HUDEP-2 (cell line): ENCODE measurements around the gene ADGRD2.

Experiments used
- DNase-seq, 76 experiments: peaks; one replicate each; lab custom pipeline; 2025; ENCODE audit not compliant: unreplicated experiment in 76 of 76; lab: John Stamatoyannopoulos, UW

ADGRD2 gene

DNA sequence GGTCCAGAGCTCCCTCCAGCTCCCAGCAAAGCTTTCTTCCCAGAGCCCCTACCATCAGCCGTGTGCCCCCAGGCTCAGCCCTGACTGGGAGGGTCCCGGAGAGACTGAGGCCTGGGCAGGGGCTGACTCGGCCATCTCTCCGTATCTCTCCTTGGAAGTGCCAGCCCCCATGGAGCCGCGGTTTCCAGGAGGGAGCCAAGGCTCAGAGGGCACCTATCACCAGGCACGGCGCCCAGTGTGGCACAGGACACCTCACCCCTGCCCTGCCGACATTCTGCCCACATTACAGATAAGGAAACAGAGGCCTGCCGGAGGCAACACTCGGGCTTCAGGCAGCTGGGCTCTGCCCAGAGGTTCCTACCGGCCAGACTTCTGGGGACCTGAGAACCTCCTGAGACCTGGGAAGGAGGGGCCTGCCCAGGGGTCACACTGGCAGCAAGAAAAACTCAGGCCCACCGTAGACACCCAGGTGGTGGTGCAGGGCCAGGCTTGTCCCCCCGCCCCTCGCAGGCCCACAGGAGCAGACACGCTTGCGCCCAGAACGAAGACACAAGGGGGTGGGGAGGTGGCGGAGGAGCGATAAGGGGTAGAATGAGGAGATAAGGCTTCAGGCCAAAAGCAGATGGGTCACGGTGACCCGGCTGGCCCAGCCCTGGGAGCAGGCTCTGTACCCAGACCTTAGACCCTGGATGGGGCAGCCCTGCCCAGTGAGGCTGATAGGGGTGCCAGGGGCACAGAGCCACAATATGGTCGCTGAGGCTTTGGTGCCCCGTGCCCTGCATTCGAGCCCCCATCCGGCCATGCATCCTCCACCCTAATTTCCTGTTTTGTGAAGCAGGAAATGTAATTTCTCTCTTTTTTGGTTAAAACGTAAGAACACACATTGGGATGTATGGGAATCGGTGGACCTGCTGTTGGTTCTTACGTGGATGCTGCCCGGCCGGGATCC, 45.1 kb downstream of the ADGRD2 start:
- peak in 71 of 76 experiments; percentile 8 to 90 (median 67) for DNase-seq

DNA sequence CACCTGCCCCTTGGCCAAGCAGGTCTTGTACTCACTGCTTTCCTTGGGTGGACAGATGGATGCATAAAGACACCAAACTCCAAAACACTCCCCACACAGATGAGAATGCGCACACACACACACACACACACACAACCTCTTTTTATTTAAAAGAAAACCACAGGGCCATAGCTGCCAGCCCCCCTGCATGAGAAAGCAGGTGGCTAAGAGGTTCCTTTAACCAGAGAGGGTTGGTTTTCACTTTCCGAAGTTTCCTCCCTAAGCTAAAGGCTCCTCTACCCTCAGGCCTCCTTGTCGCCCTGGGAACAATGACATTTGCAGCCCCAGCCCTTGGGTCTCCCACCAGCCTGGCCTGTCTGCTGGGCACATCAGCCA, 45.8 kb downstream of the ADGRD2 start:
- DNase-seq, result peak in 2 of 76 experiments; percentile 13 to 24

DNA sequence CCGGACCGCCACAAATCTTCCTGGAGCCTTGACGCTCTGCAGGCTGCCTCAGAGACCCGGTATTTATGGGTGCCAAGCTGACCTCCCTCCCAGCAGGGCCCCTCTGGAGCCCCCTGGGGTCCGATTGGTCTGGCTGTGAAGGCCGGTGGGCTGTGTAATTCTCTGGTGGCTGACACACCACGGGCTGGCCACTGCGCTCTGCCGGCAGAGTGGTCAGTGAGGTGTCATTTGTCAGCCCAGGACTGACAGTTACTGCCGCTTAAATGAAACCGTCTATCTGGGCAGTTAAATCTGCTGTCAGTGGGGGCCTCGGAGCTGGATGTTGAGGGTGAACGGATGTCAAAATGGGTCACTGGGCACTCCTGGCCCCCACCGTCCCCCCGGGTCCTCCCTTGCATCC, 46.2 kb downstream of the ADGRD2 start:
- DNase-seq, result no peak

DNA sequence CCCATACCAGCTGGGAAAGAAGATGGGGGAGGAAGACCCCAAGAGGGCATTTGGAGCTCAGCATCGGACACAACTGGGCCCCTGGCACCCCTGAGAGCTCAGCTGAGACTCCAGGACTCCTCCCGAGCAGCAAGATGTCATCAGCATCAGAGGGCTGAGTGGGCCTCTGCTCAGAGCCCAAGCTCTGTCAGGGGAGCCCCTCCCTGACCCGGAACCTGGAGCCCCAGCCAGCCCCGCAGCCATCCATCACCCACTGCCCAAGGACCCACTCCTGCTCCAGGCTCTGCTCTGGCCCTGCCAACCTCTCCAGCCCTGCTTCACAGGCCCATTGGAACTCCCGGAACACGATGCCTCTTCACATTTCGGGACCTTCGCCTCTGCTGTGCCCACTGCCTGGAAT, 47.2 kb downstream of the ADGRD2 start:
- no peak for DNase-seq

DNA sequence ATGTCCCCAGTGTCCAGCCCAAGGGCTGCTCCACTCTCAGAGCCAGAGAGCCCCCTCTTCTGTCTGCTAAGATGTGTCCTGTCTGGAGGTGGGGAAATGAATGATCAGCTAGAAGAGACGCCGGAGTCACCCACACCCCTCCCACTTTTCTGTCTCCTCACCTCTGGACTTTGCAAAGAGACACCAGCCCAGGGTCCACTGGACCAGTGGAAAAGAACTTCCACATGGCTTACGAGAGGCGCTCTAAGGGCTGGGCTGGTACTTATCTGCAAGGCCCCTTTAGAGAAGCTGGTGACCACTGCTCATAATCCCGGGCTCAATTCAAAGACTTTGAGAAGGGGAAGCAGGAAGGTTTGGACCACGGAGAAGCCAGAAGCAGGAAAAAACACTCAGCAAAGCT, 47.8 kb downstream of the ADGRD2 start:
- no peak for DNase-seq

GRCh38 chr9:124498499-124499146, 48.4 kb downstream of the ADGRD2 start:
- no peak for DNase-seq

DNA sequence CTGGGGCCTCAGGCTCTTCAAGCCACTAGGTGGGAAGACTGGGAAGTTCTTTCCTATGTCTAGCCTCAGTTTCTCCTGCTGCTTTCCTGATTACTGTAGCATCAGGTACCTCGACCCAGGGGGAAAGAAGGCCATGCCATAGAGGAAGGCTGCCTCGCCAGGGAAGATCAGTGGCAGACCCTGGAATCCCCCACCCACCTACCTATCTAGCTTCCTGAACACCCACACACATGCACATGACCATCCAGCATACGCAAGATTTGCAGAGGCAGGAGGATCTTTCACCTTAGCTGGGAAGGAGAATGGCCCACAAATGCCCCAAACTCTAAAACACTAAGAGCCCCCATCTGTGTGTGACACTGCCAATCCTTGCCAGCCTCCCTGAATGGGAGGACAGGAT, 49.0 kb downstream of the ADGRD2 start:
- no peak for DNase-seq

GRCh38 chr9:124500028-124500795, 50.0 kb downstream of the ADGRD2 start:
- DNase-seq, result no peak

- no peak for DNase-seq
These were observed 50.8 kb downstream of the ADGRD2 start for GRCh38 chr9:124500796-124501611.

GRCh38 chr9:124501771-124502320, 51.6 kb downstream of the ADGRD2 start:
- DNase-seq, result no peak

DNA sequence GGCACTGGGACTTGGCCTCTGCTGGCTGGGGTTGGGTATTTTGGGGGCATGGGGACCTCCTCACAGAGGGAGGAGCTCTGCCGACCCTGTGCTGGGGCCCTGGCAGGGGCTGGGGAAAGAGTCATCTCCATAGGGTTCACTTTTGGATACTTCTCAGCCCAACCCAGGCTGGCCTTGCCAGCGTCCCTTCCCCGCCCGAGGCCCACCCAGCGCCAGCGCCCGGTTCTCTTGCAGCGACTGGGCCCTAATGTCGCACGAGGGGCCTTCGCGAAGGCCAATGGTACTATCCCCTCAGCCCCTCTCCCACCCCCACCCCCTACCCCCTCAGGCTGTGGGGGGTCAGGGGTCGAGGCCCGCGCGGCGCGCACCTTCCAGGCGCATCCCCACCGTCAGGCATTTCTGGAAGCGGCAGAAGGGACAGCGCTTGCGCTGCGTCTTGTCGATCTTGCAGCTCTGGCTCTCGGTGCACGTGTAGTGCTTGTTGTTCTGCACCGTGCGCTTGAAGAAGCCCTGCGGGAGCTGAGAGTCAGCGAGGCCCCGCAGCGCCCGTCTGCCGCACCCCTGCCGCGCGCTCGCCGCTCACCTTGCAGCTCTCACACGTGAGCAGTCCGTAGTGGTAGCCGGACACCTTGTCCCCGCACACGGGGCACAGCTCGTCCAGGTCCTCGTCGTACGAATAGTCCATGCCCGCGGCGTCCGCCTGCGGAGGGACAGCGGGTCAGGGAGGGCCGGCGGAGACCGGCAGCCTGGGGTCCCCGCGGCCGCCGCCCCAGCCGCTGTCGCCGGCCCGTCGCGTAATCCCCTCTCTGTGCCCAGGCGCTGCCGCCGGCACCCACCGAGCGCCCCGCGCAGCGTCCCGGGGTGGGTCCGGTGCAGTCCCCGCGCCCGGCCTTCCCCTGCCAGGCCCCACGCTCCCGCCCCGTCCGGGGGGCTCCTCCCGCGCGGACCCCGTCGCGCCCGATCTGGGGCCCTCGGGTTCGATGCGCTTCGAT, 52.8 kb downstream of the ADGRD2 start:
- DNase-seq, result no peak

DNA sequence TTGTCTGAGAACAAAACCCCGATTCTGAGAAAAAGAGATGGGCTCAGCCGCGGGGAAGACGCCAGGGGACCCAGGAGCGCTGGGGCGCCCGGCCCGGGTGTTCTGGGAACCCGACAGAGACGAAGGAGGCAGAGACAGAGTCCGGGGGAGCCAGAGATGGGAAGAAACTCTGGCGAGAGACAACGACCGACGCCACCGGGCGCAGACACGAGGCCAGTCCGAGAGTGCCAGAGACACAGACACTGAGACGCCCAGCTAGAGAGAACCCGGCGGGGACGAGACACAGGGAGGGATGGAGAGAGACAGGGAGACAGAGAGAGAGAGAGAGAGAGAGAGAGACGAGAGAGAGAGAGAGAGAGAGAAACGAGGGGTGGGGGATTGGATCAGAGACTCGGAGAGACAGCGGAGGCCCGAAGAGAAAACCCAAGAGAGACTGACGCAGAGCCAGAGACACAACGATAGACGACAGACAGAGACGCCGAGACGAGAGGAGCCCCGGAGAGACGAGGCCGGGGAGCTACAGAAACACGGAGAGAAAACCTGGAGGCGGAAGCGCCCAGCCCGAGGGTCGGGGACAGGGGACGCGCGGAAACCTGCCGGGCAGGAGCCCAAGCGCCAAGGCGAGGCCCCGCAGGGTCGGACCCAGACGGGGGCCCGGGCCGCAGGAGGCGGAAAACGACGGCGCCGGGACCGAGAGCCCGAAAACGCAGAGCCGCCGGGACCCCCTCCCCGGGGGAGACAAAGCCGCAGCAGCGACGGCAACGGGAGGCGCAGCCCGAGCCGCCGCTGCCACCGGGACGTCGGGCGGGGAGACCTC, 53.7 kb downstream of the ADGRD2 start:
- no peak for DNase-seq

GRCh38 chr9:124504530-124505005, 54.3 kb downstream of the ADGRD2 start:
- no peak for DNase-seq

GRCh38 chr9:124505006-124505900, 55.0 kb downstream of the ADGRD2 start:
- DNase-seq, result no peak

DNA sequence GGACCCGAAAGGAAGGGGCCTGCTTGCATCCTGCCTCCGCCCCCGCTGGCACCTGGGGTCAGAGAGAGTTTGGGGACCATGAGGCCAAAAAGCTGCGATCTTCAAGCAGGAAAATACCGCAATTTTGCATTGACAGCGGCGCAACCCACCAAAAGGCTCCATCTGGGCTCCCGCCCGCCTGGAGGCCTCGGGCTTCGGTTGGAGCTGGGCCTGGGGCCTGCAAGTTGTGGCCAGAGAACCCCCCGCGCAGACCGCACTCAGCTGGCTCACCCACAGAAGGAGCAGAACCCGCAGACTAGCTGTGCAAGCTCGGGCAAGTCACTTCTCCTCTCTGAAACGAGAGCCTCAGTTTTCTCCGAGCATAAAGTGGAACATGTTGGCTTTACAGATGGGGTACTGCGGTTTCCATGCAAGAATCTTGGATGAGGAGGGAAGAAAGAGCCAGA, 55.7 kb downstream of the ADGRD2 start:
- DNase-seq, result no peak

- DNase-seq, result no peak
These were observed 56.2 kb downstream of the ADGRD2 start for GRCh38 chr9:124506433-124506832.
